BE2C (cell line): ENCODE measurements around the gene SLC28A3.

ENCODE experiments used
- DNase-seq: peaks from one replicate; pipeline ENCODE4 v3.0.0-alpha.2; 2020
- H3K27me3 ChIP-seq: fragments of 250-450 bp; sonication (Bioruptor Pico); 2 replicates; pipeline ENCODE4 v1.5.1; 2020; ENCODE audit warnings: mild to moderate bottlenecking
- H3K36me3 ChIP-seq: fragments of 250-450 bp; sonication (Bioruptor Pico); 2 replicates; pipeline ENCODE4 v1.5.1; 2020; ENCODE audit warnings: mild to moderate bottlenecking
- H3K4me1 ChIP-seq: fragments of 250-450 bp; sonication (Bioruptor Pico); 2 replicates; pipeline ENCODE4 v1.5.1; 2020
- H3K4me3 ChIP-seq: 2 replicates; pipeline ENCODE4 v1.5.1; 2011; ENCODE audit warnings: low read depth, low read length
- H3K9me3 ChIP-seq: fragments of 250-450 bp; sonication (Bioruptor Pico); 2 replicates; pipeline ENCODE4 v1.5.1; 2020
- CTCF ChIP-seq: IDR thresholded peaks from 2 replicates; pipeline ENCODE4 v1.5.1; 2012; ENCODE audit warnings: mild to moderate bottlenecking, low read depth, low read length

The SLC28A3 gene

GRCh38 chr9:84317563-84317962 is 23.0 kb downstream of the SLC28A3 start:
- H3K36me3 ChIP-seq, result no peaks in the 10 kb centered on the region
- DNase-seq, result no peak
- H3K27me3 ChIP-seq, result peaks cover 4% of the 10 kb centered on the region; the same call in 1 of the 2 replicates
- no peaks in the 10 kb centered on the region for H3K9me3 ChIP-seq
- no peak overlapping the region for H3K4me3 ChIP-seq
- TF ChIP-seq CTCF, result peak; percentile 19; the same call in 1 of the 2 replicates
- no peaks in the 10 kb centered on the region for H3K4me1 ChIP-seq

- DNase-seq, result peak; percentile 60
- peak overlapping the region; percentile 19; the same call in 1 of the 2 replicates for H3K4me3 ChIP-seq
- H3K9me3 ChIP-seq, result no peaks in the 10 kb centered on the region
- H3K36me3 ChIP-seq, result no peaks in the 10 kb centered on the region
- H3K27me3 ChIP-seq, result peaks cover 4% of the 10 kb centered on the region; the same call in 1 of the 2 replicates
- no peaks in the 10 kb centered on the region for H3K4me1 ChIP-seq
- peak; percentile 87 for TF ChIP-seq CTCF
Observed at GRCh38 chr9:84315278-84315877, 25.2 kb downstream of the SLC28A3 start.

- H3K9me3 ChIP-seq, result no peaks in the 10 kb centered on the region
- no peak for DNase-seq
- no peak for TF ChIP-seq CTCF
Observed at GRCh38 chr9:84314306-84314705, 26.3 kb downstream of the SLC28A3 start.

GRCh38 chr9:84310883-84311282 is 29.7 kb downstream of the SLC28A3 start:
- Histone ChIP-seq H3K9me3 (no peaks in the 10 kb centered on the region), H3K4me3 (no peak overlapping the region), H3K36me3 (no peaks in the 10 kb centered on the region), H3K27me3 (peaks cover 2% of the 10 kb centered on the region; the same call in 1 of the 2 replicates), H3K4me1 (no peaks in the 10 kb centered on the region)
- TF ChIP-seq CTCF, result no peak
- no peak for DNase-seq

More at GRCh38 chr9:84314306-84314705, 26.3 kb downstream of the SLC28A3 start:
- H3K36me3 ChIP-seq, result no peaks in the 10 kb centered on the region
- H3K4me1 ChIP-seq, result no peaks in the 10 kb centered on the region
- H3K27me3 ChIP-seq, result peaks cover 4% of the 10 kb centered on the region; the same call in 1 of the 2 replicates
- no peak overlapping the region for H3K4me3 ChIP-seq

- Histone ChIP-seq H3K36me3 (no peaks in the 10 kb centered on the region), H3K27me3 (no peaks in the 10 kb centered on the region), H3K4me3 (no peak overlapping the region), H3K4me1 (no peaks in the 10 kb centered on the region), H3K9me3 (no peaks in the 10 kb centered on the region)
- no peak for TF ChIP-seq CTCF
- DNase-seq, result no peak
Observed at GRCh38 chr9:84305497-84306131, 34.9 kb downstream of the SLC28A3 start.

GRCh38 chr9:84304166-84304565 is 36.4 kb downstream of the SLC28A3 start:
- H3K9me3 ChIP-seq, result no peaks in the 10 kb centered on the region

More at GRCh38 chr9:84304166-84304565, 36.4 kb downstream of the SLC28A3 start:
- no peak for TF ChIP-seq CTCF
- DNase-seq, result no peak
- no peaks in the 10 kb centered on the region for H3K4me1 ChIP-seq
- H3K36me3 ChIP-seq, result no peaks in the 10 kb centered on the region
- H3K4me3 ChIP-seq, result no peak overlapping the region
- H3K27me3 ChIP-seq, result peaks cover 3% of the 10 kb centered on the region; the same call in 1 of the 2 replicates
